ENCODE measurements around the gene PTPRG. TPM values are rescaled to one million over a fixed set of nuclear protein-coding genes. Genes with fewer than 3 reads are reported as not detected.
A peak's percentile ranks its signal among the peaks of the same experiment; 100 is the strongest.

The PTPRG gene
- total and polyA plus RNA-seq, 2 of the 13 experiments (the other 11 are each of a cell fraction or from before 2014, with no cell fraction given) = 8.0 to 25.3 TPM

- TF ChIP-seq SNAI1 (CRISPR knock-in tag; IDR thresholded peaks at IDR 0.05; ENCODE audit: borderline replicate concordance) (no peak), RBM22 (optimal IDR thresholded peaks at IDR 0.05; ENCODE audit: low read length) (no peak), NR2F6 (IDR thresholded peaks at IDR 0.05) (peak; percentile 72), NR2F6 (CRISPR knock-in tag; IDR thresholded peaks at IDR 0.05) (peak; percentile 71), ZNF224 (CRISPR knock-in tag; IDR thresholded peaks at IDR 0.05) (no peak), ZNF670 (CRISPR knock-in tag; IDR thresholded peaks at IDR 0.05; ENCODE audit: borderline replicate concordance) (no peak), NCOR1 (IDR thresholded peaks at IDR 0.05; ENCODE audit: borderline replicate concordance, low read length) (peak; percentile 53; the same call in 1 of the 2 replicates), HOXA9 (CRISPR knock-in tag; IDR thresholded peaks at IDR 0.05; ENCODE audit: borderline replicate concordance) (no peak; the same call in 1 of the 2 replicates), TFE3 (CRISPR knock-in tag; IDR thresholded peaks at IDR 0.05) (peak; percentile 31; the same call in 1 of the 2 replicates), AHDC1 (CRISPR knock-in tag; IDR thresholded peaks at IDR 0.05; ENCODE audit: borderline replicate concordance) (peak; percentile 30; the same call in 1 of the 2 replicates)
- TF ChIP-seq, protein P1, sequence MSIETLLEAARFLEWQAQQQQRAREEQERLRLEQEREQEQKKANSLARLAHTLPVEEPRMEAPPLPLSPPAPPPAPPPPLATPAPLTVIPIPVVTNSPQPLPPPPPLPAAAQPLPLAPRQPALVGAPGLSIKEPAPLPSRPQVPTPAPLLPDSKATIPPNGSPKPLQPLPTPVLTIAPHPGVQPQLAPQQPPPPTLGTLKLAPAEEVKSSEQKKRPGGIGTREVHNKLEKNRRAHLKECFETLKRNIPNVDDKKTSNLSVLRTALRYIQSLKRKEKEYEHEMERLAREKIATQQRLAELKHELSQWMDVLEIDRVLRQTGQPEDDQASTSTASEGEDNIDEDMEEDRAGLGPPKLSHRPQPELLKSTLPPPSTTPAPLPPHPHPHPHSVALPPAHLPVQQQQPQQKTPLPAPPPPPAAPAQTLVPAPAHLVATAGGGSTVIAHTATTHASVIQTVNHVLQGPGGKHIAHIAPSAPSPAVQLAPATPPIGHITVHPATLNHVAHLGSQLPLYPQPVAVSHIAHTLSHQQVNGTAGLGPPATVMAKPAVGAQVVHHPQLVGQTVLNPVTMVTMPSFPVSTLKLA (IDR thresholded peaks at IDR 0.05) = no peak
Measured at GRCh38 chr3:61725851-61726333, 164.5 kb downstream of the PTPRG start (continued).

Data from HepG2 (cell line).